ENCODE results near the gene TRIM62.

DNA sequence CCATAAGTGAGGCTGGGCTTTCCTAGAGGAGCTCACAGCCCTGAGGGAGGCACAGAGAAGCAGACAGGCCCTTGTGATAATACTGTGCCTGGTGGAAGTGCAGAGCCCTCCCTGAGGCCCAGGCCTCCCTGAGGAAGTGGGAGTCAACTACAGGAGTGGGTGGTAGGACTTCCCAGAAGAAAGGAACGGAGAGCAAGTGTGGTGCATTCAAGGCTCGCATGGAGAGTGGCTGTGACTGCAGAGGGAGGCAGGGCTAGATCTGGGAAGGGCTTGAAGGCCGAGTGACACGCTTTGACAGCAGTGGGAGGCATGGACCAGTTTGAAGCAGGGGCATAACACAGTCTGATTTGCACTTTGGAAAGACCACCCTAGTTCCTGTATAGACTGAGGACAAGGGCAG is 63.6 kb downstream of the TRIM62 start:
- TF ChIP-seq, protein P1, sequence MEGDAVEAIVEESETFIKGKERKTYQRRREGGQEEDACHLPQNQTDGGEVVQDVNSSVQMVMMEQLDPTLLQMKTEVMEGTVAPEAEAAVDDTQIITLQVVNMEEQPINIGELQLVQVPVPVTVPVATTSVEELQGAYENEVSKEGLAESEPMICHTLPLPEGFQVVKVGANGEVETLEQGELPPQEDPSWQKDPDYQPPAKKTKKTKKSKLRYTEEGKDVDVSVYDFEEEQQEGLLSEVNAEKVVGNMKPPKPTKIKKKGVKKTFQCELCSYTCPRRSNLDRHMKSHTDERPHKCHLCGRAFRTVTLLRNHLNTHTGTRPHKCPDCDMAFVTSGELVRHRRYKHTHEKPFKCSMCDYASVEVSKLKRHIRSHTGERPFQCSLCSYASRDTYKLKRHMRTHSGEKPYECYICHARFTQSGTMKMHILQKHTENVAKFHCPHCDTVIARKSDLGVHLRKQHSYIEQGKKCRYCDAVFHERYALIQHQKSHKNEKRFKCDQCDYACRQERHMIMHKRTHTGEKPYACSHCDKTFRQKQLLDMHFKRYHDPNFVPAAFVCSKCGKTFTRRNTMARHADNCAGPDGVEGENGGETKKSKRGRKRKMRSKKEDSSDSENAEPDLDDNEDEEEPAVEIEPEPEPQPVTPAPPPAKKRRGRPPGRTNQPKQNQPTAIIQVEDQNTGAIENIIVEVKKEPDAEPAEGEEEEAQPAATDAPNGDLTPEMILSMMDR (IDR thresholded peaks at IDR 0.05) = no peak
- TF ChIP-seq POLR2AphosphoS5 (IDR thresholded peaks at IDR 0.05) (no peak), POLR2A (IDR thresholded peaks at IDR 0.05) (no peak), EP300 (IDR thresholded peaks at IDR 0.05; ENCODE audit: low read depth) (no peak)
